GM10248 (cell line): ENCODE data around the gene AQP12A.

Experiments
- CTCF ChIA-PET: fragments of 300-600 bp; sonication (Branson Sonifier 250); formaldehyde crosslinking; extraction: SDS; loops from one replicate; lab custom pipeline; 2021; ENCODE audit warnings: antibody characterized with exemption; lab: Yijun Ruan, JAX
- POLR2A ChIA-PET: fragments of 350-650 bp; sonication (Branson Sonifier 250); formaldehyde crosslinking; extraction: SDS; loops from one replicate; lab custom pipeline; 2020; ENCODE audit warnings: antibody characterized with exemption; lab: Yijun Ruan, JAX
- DNase-seq: peaks from one replicate; pipeline ENCODE4 v3.0.0; 2012; ENCODE audit errors: extremely low spot score
- TF ChIP-seq, protein P1 (sequence below): IDR thresholded peaks from 2 replicates; pipeline ENCODE4 v1.5.1; 2012; ENCODE audit warnings: mild to moderate bottlenecking, low read depth; ENCODE audit errors: extremely low read depth, missing control alignments, control extremely low read depth

AQP12A gene

GRCh38 chr2:240730501-240731177, 39.0 kb downstream of the AQP12A start:
- no peak for DNase-seq
- ChIA-PET CTCF (interaction anchor here (1.2 to 1.4 kb wide), 2 partner anchors 11 to 217 kb away, joined by 3 to 4 read pairs; no protein-coding TSS in a partner anchor), POLR2A (no interaction called here)
- TF ChIP-seq, protein P1, sequence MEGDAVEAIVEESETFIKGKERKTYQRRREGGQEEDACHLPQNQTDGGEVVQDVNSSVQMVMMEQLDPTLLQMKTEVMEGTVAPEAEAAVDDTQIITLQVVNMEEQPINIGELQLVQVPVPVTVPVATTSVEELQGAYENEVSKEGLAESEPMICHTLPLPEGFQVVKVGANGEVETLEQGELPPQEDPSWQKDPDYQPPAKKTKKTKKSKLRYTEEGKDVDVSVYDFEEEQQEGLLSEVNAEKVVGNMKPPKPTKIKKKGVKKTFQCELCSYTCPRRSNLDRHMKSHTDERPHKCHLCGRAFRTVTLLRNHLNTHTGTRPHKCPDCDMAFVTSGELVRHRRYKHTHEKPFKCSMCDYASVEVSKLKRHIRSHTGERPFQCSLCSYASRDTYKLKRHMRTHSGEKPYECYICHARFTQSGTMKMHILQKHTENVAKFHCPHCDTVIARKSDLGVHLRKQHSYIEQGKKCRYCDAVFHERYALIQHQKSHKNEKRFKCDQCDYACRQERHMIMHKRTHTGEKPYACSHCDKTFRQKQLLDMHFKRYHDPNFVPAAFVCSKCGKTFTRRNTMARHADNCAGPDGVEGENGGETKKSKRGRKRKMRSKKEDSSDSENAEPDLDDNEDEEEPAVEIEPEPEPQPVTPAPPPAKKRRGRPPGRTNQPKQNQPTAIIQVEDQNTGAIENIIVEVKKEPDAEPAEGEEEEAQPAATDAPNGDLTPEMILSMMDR, result no peak

GRCh38 chr2:240731178-240731545, 39.5 kb downstream of the AQP12A start:
- DNase-seq, result no peak
- ChIA-PET POLR2A (no interaction called here), CTCF (interaction anchor here (1.4 kb wide), 1 partner anchor 217 kb away, joined by 4 read pairs; no protein-coding TSS in a partner anchor)
- TF ChIP-seq, protein P1, result no peak

DNA sequence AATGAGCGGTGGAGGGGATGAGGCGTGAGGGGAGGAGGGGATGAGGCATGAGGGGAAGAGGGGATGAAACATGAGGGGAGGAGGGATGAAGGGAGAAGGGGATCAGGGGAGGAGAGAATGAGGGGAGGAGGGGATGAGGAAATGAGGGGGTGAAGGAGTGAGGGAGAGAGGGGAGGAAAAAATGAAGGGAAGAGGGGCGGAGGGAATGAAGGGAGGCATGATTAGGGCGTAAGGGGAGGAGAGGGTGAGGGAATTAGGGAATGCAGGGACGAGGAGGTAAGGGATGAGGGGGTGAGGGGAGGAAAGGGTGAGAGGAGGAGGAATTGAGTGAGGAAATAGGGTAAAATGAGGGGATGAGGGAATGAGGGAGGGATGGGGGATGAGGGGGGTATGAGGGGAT, 40.5 kb downstream of the AQP12A start:
- ChIA-PET POLR2A (no interaction called here), CTCF (no interaction called here)
- TF ChIP-seq, protein P1, result no peak
- DNase-seq, result no peak

- TF ChIP-seq, protein P1, result no peak
- no peak for DNase-seq
- ChIA-PET POLR2A (no interaction called here), CTCF (no interaction called here)
Observed at GRCh38 chr2:240732911-240733622, 41.4 kb downstream of the AQP12A start.

- ChIA-PET POLR2A (no interaction called here), CTCF (no interaction called here)
- peak; percentile 47 for DNase-seq
- TF ChIP-seq, protein P1, result peak; percentile 25
Observed at GRCh38 chr2:240733803-240734495, 42.3 kb downstream of the AQP12A start.

GRCh38 chr2:240734756-240735155, 43.1 kb downstream of the AQP12A start:
- ChIA-PET CTCF (no interaction called here), POLR2A (no interaction called here)
- TF ChIP-seq, protein P1, result no peak
- DNase-seq, result no peak
